Mesothelial cell of epicardium (in vitro differentiated cells): ENCODE measurements around the gene ZNF488. TPM values are rescaled to one million over a fixed set of nuclear protein-coding genes. Genes with fewer than 3 reads are reported as not detected.

Experiments used
- DNase-seq, 2 experiments: peaks; one replicate each; pipeline ENCODE4 v3.0.0; 2021; ENCODE audit warnings: low spot score in 2 of 2; ENCODE audit not compliant: unreplicated experiment in 2 of 2
- H3K27ac Mint-ChIP-seq: 2 replicates; pipeline ENCODE4 v1.8.0; 2021; ENCODE audit warnings: mixed read lengths
- H3K27me3 Mint-ChIP-seq: 2 replicates; pipeline ENCODE4 v1.8.0; 2021; ENCODE audit warnings: low read depth, mixed read lengths
- H3K36me3 Mint-ChIP-seq: 2 replicates; pipeline ENCODE4 v1.8.0; 2021; ENCODE audit warnings: mixed read lengths
- H3K4me1 Mint-ChIP-seq: 2 replicates; pipeline ENCODE4 v1.8.0; 2021; ENCODE audit warnings: mixed read lengths
- H3K4me3 Mint-ChIP-seq: 2 replicates; pipeline ENCODE4 v1.8.0; 2021; ENCODE audit warnings: mild to moderate bottlenecking, moderate library complexity, mixed read lengths
- H3K9me3 Mint-ChIP-seq: 2 replicates; pipeline ENCODE4 v1.8.0; 2021; ENCODE audit warnings: mixed read lengths
- total RNA-seq: library from RNA; stranded (reverse); gene quantifications from 3 replicates; pipeline ENCODE4 v1.2.1, GENCODE V29; 2021
- TF ChIP-seq, protein P1 (sequence below): fragments of 200-600 bp; sonication (generic); IDR thresholded peaks from one replicate; pipeline ENCODE4 v1.5.0; 2021; ENCODE audit warnings: antibody characterized with exemption; ENCODE audit not compliant: unreplicated experiment

ZNF488 gene
- total RNA-seq, 1 donor from 2014 or later: 0.96 TPM

DNA sequence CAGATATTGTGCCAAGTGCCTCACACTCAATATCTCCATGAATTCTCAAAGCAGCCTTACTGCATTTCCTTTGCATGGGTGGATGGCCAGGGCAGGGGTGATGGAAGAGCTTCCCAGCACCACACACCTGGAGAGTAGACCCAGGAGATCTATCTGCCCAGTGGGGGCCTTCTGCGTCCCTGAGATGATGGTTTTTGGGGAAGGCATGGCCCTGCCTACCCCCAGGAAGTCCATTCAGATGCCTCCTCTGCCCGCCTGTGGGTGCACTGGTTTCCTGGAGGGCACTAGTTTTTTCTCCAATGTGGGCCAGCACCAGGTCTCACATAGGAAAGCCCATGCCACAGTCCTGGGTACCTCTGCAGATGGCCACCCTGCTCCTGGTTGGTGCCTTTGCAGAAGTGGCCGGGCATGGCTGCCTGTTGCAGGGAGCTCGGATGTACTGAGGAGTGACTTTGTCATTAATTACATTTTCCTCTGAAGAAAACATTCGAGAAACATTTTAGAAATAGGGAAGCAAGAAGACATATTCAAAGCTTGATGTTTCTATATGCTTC, 28.2 kb upstream of the ZNF488 start:
- Mint-ChIP-seq H3K4me1 (no peaks in the 10 kb centered on the region), H3K27ac (no peak overlapping the region), H3K27me3 (no peaks in the 10 kb centered on the region), H3K9me3 (no peaks in the 10 kb centered on the region), H3K36me3 (no peaks in the 10 kb centered on the region), H3K4me3 (no peak overlapping the region)
- no peak for DNase-seq
- TF ChIP-seq, protein P1, sequence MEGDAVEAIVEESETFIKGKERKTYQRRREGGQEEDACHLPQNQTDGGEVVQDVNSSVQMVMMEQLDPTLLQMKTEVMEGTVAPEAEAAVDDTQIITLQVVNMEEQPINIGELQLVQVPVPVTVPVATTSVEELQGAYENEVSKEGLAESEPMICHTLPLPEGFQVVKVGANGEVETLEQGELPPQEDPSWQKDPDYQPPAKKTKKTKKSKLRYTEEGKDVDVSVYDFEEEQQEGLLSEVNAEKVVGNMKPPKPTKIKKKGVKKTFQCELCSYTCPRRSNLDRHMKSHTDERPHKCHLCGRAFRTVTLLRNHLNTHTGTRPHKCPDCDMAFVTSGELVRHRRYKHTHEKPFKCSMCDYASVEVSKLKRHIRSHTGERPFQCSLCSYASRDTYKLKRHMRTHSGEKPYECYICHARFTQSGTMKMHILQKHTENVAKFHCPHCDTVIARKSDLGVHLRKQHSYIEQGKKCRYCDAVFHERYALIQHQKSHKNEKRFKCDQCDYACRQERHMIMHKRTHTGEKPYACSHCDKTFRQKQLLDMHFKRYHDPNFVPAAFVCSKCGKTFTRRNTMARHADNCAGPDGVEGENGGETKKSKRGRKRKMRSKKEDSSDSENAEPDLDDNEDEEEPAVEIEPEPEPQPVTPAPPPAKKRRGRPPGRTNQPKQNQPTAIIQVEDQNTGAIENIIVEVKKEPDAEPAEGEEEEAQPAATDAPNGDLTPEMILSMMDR: no peak

DNA sequence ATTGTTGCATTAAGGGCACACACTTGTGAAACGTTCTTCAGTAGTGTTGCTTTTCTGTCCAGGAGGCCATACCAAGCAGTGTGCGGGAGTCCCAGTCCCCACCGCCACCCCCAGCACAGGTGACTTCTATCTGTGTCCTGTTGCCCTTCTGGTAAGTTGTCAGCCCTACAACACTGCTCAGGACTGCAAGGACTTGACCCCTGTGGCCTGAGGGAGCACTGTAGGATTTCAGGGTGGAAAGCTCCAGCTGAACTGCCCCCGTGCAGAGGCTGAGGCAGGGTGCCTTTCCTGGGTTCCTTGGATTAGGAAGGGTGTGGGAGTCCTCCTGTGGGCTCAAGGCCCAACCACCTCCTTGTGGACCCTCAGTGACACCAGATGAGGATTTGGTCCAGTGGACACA, 26.8 kb upstream of the ZNF488 start:
- H3K27ac Mint-ChIP-seq: no peak overlapping the region
- H3K4me3 Mint-ChIP-seq: no peak overlapping the region
- no peaks in the 10 kb centered on the region for H3K36me3 Mint-ChIP-seq
- H3K27me3 Mint-ChIP-seq: no peaks in the 10 kb centered on the region
- no peaks in the 10 kb centered on the region for H3K9me3 Mint-ChIP-seq
- DNase-seq: no peak
- TF ChIP-seq, protein P1: no peak
- no peaks in the 10 kb centered on the region for H3K4me1 Mint-ChIP-seq

DNA sequence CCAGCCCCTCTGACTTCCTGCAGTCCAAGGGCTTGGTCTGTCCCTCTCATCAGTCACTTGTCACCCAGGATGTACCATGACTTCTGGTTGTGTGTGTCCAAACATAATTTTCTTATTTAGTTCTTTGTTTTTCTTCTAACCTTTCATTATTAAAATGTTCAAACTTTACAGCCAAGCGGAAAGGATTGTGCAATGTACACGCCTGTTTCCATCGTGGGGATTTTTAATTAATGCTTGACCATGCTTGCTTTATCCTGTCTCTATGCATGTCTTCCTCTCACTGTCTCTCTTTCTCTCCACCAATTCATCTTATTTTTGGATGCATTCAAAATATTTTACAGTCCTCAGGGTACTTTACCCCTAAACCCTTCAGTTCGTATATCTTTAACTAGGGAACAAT, 26.2 kb upstream of the ZNF488 start:
- H3K36me3 Mint-ChIP-seq: no peaks in the 10 kb centered on the region

DNA sequence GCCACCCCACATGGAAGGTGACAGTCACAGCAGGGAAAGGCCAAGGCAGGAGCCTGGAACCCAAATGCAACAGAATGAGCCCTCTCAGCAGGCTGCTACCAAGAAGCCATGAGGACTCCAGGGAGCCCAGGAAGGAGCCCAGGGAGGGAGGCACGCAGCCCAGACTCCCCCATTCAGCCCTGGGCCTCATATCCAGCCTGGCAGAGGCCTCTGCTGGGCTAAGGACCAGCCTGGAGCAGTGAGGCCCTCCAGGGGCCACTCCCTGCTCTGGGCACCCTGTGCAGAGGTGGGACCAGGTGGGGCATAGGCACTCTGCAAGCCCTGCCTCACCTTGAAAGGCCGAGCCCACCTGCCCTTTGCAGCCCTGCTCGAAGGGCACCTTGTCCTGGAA, 25.8 kb upstream of the ZNF488 start:
- Mint-ChIP-seq H3K27me3 (no peaks in the 10 kb centered on the region), H3K4me3 (no peak overlapping the region), H3K27ac (no peak overlapping the region), H3K4me1 (peaks cover 2% of the 10 kb centered on the region), H3K9me3 (no peaks in the 10 kb centered on the region), H3K36me3 (no peaks in the 10 kb centered on the region)
- TF ChIP-seq, protein P1: no peak
- DNase-seq: no peak

More for the DNA sequence above, 26.2 kb upstream of the ZNF488 start:
- Mint-ChIP-seq H3K4me3 (no peak overlapping the region), H3K27me3 (no peaks in the 10 kb centered on the region), H3K27ac (no peak overlapping the region), H3K9me3 (no peaks in the 10 kb centered on the region), H3K4me1 (peaks cover 2% of the 10 kb centered on the region)
- no peak for DNase-seq
- TF ChIP-seq, protein P1: no peak

DNA sequence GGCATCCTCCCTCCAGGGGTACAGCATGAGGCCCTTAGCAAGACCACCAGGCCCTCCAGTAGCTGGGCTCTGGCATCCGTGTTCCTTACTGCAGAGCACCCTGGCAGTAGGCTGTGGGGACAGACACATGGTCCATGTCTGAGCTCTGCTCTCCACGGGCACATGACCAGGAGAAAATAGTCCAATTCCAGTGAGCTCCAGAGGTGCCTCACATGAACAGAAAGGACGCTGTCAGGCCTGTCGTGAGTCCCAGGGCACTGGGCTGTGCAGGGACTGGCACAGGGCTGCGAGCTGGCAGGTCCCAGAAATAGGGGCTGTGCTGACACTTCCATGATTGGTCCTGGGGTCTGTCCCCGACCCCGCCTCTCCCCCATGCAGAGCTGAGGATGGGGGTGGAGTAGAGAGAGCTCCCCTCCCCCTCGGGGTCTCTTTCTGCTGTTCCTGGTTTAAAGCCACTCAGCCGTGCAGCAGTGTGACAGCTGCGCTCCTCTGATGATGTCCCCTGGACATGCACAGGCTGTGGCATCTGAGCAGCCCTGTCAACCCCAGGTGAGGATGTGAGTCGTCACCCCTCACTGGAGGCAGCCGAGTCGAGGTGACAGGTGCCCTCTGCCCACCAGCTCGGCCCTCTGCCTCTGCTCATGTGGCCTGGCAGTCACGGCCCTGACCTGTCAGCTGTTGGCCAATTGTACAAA, 25.2 kb upstream of the ZNF488 start:
- Mint-ChIP-seq H3K36me3 (no peaks in the 10 kb centered on the region), H3K4me1 (peaks cover 3% of the 10 kb centered on the region), H3K27me3 (no peaks in the 10 kb centered on the region), H3K4me3 (no peak overlapping the region), H3K9me3 (no peaks in the 10 kb centered on the region), H3K27ac (no peak overlapping the region)
- TF ChIP-seq, protein P1: no peak
- DNase-seq: no peak
